GM19328 (cell line): Measurements from ENCODE around the gene JAKMIP1.

ENCODE experiments used
- ATAC-seq: cut with Tn5 transposase; IDR thresholded peaks from one replicate; pipeline ENCODE4 v1.9.1; 2021; ENCODE audit warnings: mild to moderate bottlenecking, moderate library complexity; ENCODE audit not compliant: unreplicated experiment

JAKMIP1 gene

DNA sequence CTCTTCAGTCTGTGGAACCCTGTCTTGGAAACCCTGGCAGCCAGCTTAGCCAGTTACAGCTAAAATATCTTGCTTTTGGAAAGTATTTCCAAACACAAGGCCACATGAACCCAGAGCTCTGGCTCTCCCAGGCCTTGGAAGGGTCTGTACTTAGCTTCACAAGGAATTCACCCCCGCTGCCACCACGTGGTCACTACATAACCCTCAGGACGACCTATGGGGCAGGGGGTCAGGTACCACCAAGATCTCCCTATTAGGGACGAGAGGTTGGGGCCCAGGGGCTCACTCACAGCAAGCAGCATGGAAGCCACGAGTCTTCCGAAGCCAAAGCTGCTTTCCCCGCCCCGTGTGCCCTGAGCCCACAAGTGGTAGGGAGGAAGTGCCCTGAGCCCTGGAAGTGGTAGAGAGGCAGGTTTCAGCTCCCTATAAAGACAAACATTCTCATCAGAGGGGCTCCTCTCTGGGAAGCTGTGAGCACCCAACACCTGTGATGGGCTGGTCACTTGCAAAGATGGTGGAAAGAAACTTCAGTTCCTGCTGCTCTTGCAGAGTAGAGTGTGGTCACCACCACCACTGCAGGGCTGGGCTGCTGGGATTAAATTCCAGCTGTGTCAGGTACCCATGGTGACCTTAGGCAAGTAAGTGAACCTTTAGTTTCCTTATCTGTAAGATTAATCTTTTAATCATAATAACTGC lies 4.7 kb upstream of the JAKMIP1 start:
- no peak for ATAC-seq

DNA sequence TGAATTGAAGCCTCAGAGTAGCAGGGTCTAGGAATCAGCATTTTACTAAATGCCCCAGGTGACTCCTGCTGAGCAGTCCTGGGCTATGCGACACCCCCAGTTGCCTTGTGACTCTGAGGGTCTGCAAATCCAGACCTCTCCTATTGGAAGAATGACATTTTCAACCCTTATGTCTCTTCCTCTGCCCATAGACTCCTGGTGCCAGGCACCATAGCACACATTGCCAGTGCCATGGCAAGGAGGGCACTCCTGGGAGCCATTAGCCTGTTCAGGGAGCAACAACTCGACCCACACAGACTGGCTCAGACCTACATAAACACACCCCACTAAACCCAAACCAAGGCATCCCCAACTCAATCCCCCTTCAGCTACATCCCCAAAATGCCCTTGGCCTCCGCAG lies 3.7 kb upstream of the JAKMIP1 start:
- no peak for ATAC-seq

DNA sequence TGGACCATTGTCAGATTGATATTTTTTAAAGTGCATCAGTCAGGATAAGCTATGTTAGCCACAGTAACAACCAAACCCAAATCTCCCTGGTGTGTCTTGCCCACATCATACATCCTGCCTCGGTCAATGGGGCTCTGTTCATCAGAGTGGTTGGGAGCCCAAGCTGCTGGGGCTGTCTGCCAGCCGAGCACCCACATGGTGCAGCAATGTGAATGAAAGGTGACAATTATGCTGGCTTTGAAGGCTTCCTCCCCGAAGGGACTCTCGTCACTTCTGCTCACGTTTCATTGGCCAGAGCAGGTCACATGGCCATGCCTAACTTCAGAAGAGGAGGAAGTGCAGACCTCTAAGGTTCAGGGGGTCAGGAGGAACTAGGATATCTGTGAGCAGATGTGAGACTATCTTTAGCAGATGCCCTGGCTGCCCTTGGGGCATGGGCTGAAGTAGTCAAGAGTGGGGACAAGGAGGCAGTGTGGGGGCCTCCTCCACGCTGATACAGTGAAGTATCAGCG lies 1.3 kb upstream of the JAKMIP1 start:
- no peak for ATAC-seq

DNA sequence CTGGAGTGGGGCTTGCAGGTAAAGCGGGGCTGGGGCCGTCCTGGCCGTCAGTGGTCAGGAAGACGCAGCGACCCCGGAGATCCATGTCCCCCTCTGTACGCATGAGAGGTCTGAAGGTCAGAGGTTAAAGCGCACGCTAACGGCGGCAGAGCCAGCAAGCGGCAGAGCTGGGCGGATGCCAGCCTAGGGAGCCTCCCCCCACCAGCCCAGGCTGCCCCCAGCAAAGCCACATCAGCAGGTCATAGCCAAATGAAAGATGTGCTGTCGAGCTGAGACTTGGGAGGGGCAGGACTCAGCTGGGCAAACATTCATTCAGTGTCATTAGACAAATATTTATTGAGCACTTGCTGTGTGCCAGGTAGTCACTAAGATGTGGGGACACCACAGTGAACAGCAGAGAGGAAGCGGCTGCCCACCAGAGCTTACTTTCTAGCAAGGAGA lies 593 bp upstream of the JAKMIP1 start:
- peak; percentile 6 for ATAC-seq

DNA sequence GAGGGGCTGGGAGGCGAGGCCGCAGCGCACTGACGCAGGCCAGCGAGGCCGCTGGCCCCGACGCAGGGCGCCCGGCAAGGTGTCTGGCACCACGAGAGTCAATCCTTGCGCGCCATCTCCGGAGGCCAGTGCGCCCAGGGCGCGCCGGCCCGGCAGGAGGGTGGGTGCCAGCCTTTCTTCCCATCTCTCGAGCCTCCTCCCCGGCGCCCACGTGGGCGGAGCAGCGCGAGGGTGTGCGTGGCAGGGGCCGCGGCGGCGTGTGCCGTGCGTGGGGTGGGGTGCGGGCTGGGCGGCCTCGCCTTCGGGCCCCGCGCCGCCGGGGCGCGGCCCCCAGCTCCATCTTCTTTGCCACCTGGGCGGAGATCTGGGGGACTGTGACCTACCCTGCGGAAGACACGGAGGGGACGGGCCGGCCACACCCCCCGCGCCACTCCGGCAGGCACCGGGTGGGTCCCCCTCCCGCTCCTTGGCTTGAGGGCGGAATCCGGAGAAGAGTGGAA lies 877 bp downstream of the JAKMIP1 start:
- ATAC-seq = no peak

DNA sequence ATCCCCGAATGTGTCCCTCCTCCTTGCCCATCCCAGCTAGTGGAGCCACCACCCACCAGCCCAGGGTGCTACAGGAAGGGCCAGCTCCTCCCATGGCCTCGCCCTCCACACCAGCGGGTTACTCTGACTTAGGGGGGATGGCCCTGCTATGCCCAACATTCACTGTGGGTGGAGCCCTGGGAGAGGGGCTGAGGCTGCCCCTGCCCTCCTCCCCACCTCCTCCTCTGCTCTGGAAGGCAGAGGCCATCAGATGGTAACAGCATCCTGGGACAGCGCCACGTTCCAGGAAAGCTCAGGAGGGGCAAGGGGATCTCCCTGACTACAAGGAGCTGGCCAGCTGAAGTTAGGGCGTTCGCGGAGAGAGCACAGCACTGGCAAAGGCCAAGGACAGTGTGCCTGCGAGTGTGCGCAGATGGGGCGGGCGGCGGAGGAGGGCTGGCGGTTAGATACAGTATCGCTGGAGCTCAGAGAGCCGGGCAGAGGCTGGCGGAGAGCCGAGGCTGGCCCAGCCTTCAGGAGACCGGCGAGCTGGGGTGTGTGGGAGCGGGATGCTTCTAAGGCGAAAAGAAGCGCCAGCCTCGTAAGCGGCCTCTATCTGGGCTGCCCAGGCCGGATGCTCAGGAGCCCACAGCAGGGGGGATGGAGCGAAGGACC lies 1.5 kb downstream of the JAKMIP1 start:
- no peak for ATAC-seq

DNA sequence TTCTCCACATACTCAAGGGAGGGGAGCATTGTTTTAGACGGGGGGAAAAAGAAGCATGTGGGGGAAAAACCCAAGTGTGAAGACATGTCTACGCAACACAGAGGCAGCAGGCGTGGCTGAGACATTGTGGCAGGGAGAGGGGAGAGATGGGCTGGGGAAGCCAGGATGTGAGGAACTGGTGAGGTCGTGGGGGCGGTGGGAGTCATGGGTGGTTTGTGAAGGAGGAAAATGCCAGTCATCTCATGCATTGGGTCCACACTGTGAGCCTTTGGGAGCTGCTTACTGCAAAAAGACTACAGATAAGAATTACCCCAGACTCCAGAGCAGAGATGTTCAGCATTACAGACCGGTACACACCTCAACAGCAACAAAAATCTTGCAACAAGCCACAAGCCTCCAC lies 2.1 kb downstream of the JAKMIP1 start:
- ATAC-seq = no peak

DNA sequence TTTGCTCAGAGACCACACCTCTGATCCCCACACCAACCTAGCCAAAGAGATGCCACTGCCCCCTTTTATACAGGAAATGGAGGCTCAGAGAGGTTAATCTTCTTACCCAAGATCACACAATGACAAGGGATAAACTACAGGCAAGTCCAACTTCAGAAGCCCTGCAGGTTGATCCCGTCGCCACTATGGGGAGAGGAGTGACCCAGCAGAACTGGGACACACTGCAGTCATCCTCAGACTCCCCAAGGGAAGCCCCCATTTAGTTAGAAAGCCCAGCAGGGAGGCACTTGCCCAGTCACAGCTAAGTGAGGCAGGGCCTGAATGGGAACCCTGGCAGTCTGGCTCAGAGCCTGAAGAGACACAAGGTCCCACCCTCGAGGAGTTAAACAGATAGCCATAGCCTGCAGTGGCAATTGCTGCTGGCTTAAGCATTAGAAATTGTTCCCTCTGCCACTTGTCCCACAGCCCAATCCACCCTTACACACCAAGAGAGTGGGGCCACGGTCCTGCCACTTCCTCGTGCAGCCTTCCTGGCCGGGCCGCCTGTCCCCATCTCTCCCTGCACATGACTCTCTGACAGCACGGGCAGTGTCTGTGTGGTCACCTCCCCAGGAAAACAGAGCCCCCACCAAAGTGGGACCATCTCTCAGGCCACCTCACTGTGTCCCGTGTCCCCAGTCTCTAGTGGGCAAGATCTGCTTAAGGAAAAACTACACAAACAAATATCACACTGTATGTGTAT lies 2.7 kb downstream of the JAKMIP1 start:
- ATAC-seq = no peak

DNA sequence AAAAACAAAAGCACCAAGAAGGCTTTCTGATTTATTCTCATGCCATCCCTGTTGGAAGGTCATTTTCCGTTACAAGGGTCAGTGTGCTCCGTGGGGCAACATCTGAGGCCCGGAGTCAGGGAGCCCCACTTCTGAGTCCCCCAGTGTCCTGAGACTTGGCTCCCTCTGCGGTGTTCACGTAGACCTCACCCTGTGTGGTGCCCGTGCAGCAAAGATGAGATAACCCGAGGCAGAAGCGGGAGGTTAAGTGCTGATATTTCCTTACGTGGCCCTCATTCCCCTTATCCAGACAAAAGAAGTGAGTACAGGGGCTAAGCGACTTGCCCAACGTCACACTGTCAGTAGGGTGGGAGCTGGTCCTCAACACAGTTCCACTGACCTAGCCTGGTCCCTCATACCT lies 3.5 kb downstream of the JAKMIP1 start:
- no peak for ATAC-seq

DNA sequence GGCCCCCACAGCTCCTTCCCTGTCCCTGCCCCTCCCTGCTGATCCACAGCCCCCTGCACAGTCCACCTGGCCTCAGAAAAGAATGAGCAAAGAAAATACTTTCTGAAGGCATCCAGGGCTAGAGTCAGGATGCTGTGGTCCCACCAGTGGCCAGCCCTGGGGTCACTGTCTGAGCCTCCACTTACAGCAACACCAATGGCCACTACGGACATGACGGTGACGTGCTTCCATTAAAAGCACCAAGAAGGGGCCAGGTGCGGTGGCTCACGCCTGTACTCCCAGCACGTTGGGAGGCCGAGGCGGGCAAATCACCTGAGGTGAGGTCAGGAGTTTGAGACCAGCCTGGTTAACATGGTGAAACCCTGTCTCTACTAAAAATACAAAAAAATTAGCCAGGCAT lies 4.0 kb downstream of the JAKMIP1 start:
- no peak for ATAC-seq

DNA sequence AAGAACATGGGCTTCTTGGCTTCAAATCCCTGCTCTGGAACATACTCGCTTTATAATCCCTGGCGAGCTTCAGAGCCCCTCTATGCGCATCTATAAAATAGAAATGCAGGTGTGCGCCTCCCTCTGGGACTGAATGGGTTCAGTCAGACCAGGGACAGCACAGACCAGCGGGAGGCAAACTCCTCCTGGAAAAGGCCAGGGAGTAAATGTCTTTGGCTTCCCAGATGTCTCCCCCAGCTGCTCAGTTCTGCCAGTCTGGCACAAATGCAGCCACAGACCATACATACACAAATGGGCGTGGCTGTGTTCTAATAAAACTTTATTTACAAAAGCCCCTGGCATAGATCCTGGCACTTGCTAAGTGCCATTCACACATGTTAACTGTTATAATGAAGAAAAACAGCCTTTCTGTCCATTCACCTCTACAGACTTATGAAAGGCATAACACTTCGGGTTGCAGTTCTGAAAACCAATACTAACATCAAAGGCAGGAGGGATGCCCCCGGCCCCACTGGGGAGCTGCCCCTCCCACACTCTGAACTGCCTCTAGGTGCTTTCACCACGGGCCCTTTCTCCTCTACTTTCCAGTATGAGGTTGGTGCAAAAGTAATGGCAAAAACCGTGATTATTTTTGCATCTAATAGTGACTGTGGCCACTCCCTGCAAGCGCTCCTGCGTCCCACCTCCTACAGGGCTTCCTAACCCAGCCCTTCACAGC lies 4.6 kb downstream of the JAKMIP1 start:
- ATAC-seq = no peak

DNA sequence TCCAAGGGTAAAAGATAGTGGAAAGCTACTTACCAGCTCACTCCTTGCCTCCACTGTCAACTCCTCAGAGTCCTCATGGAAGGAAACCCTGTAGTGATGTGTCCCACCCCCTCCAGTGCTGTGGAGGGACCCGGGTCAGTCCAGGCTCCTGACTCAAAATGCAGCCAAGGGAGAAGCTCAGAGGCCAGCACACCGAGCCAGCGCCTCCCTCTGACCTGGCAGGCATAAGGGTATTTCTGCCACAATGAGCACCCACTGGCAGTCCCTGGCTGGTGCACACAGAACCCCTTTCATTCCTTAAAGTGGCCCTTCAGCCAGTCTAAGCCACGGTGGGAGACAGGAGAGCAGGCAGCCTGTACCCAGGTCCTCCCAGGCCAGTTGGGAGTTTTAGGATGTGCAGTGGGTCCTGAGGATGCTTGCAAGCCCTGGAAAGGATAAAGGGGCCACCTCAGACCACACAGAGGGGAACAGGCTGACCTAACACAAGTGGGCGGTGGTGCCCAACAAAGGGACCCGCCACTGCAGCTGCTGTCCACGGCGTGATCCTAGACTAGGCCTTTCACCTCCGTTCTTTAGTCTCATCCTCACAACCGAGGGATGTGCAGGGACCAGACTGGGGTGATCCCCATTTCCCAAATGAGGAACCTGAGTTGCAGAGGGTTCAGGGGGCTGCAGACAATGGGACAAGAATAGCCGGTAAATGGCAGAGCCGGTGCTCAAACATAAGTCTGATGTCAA lies 5.7 kb downstream of the JAKMIP1 start:
- ATAC-seq = no peak

DNA sequence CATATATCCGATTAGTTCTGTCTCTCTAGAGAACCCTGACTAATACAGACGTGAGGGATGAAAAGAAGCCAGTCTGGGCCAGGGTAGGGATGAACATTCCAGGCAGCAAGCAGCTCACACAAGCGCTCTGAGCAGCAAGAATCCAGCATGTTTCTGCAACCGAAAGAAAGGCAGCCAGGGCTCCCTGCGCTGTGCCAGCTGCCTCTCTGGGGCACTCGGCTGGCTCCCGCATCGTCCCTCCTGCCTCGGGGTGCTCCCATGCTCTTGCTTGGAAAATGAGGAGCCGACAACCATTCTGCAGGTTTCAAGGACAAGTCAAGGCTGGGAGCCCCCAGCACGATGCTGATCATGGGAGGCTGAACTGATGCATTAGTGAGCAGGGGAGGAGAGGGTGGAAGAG lies 7.0 kb downstream of the JAKMIP1 start:
- no peak for ATAC-seq

DNA sequence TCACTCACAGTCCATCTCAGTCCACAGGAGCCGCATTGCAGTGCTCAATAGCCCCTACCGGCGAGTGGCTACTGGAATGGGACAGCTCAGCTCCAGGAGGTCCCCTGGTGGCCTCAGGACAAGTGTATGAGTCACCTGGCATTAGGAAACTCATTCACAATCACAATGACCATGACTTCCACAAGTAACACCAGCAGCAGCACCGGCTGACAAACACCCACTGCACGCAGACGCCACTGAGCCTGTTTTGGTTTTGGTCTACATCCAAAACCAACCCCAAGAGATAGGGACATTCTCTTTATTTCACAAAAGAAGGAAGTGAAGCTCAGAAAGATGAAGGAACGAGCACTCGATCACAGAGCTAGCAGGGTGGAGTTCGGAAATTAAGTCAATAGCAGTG lies 8.1 kb downstream of the JAKMIP1 start:
- no peak for ATAC-seq

DNA sequence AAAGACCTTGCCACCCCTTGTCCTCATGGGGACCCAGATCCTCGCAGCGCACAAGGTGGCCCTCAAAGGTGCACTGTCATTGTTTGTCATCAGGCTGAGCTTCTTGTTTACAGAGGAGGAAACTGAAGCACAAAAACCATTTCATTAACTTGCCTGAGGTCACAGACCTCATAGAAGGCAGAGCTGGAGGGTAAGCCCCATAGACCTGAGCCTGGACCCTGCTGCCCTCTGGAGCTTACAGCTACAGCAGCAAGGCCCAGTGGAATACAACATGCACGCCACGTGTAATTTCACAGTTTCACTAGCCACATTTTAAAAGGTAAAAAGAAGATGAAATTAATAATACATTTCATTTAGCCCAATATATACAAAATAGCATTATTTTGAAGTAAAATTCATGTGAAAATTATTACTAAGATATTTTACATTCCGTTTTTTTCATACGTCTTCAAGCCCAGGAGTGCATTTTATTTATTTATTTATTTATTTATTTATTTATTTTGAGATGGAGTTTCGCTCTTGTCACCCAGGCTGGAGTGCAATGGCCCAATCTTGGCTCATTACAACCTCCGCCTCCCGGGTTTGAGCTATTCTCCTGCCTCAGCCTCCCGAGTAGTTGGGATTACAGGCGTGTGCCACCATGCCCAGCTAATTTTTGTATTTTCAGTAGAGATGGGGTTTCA lies 8.8 kb downstream of the JAKMIP1 start:
- ATAC-seq = no peak

DNA sequence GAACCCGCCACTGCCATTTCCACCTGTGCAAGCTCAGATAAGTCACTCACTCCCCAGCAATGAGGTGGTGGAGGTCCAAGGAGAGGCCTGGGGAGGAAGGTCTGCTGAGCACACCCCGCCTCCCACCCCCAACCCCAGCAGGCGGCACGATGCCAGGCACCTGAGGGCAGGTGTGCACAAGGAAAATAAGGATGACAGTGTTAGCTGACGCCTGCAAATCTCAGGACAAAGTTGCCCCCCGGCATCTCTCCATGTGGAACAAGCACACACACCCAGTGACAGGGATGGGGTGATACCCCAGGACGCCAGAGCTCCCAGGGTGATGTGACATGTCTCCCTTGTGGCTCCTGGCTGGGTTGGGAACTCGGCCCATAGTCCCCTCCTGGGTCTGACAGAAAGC lies 9.9 kb downstream of the JAKMIP1 start:
- ATAC-seq = no peak

DNA sequence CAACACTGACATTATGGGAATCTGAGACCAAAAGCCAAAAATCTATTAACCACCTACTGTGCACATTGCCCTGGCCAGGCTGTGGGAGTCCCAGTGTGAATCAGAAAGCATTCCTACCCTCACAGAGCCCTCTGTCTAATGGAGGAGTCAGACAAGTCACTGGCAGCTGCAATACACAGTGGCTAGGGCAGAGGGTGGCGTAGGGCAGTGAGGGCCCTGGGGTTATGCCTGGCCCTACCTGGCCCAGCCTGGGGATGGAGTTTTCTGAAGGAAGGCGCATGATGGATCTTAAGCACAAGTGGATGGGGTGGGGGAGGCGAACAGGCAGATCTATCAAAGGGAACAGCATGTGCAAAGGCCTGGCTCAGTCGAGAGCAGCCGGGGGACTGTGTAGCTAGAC lies 10.8 kb downstream of the JAKMIP1 start:
- no peak for ATAC-seq

DNA sequence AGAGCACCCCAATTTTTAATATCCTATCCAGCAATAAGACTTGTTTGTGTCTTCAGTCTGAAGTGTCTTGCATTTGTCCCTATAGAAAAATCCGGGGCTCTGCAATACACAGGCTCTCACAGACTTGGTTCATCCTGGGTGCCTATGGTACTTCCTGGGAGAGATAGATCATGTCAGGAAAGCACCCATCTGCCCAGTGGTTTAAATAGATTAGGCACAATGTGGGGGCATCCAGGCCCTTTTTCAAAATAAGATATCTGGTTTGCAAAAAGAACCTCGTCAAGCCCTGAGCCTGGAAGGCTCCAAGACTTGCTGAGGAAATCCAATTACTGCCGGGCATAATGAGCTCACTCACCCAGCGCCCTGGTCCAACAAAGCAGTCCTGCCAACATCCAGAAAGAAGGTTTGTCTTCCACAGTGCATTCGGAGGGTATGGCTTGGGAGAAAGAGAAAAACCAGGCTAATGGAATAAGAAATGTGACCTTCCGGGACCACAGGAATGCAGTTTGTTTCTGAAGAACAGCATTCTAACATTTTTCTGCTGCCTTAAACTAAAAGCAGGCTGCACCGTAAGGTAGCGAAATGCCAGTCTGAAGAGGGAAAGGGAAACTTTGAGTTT lies 11.6 kb downstream of the JAKMIP1 start:
- ATAC-seq = no peak

DNA sequence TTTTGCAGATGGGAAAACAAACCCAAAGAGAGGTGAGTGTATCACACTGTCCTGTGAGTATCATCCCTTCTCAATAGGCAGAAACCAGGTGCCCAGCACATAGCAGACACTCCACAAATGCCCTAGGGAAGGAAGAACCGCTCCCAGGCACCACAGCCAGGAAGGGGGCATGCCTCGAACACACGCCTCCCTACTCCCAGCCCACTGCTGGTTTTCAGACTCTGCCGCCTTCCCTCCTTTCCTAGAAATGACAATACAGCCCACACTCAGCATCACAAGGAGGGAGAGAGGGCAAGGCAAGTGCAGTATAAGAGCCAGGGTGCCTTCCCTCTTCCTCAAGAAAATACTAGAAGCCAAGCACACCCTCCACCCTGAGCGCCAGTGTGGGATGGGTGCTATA lies 16.2 kb downstream of the JAKMIP1 start:
- ATAC-seq = no peak
